Skin epidermis (tissue), 12 donors: ENCODE results near the gene LAMC3.

ENCODE experiments used
- H3K27ac ChIP-seq, 21 experiments: fragments of 200-600 bp; sonication (generic) in 11 of 21; one replicate each; pipeline ENCODE4 v1.5.0; 2020; ENCODE audit warnings: mild to moderate bottlenecking in 3 of 21, inconsistent platforms in 2 of 21, moderate library complexity in 2 of 21
- H3K4me3 ChIP-seq, 7 experiments: fragments of 200-600 bp; sonication (generic) in 2 of 7; one replicate each; pipeline ENCODE4 v1.5.0; 2020; ENCODE audit warnings: inconsistent platforms in 2 of 7, mild to moderate bottlenecking in 2 of 7, moderate library complexity in 1 of 7

LAMC3 gene

GRCh38 chr9:131036529-131037334 is 27.8 kb downstream of the LAMC3 start:
- H3K27ac ChIP-seq, result peak overlapping the region in 5 of 21 experiments; percentile 9 to 65 (median 22)

GRCh38 chr9:131037335-131038255 is 28.6 kb downstream of the LAMC3 start:
- no peak overlapping the region for H3K4me3 ChIP-seq
- peak overlapping the region in 5 of 21 experiments; percentile 9 to 65 (median 22) for H3K27ac ChIP-seq

More at GRCh38 chr9:131036529-131037334, 27.8 kb downstream of the LAMC3 start:
- no peak overlapping the region for H3K4me3 ChIP-seq

DNA sequence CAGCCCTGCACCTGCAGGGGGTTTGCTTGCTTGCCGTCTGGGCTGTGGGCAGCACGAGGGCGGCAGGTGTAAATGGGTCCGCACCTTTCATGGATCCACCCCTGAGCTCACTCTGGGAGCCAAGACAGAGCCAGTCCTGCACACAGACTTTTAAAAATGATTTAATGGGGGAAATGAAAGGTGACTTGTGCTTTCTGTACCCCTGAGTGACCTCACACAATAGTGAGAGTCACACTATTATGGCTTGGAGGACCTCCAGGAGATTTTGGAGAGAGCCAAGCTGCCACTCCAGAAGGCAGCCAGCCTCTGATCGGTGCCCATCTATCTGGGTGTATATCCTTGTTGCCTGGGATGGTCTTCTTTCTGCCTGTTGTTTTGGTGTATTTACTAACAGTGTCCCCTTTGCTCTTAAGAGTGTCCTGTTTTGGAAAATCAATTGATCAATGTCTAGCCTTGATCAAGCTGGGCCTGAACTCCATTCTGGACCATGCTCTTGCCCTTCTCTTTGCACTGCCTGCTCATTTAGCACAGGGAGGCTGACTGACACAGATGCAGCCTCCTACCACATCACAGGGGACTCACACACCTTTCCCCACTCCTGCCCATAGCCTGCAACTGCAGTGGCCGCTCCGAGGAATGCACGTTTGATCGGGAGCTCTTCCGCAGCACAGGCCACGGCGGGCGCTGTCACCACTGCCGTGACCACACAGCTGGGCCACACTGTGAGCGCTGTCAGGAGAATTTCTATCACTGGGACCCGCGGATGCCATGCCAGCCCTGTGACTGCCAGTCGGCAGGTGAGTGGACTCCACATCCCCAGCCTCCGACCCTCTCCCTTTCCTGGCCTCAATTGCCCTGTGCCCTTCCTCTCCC is 29.5 kb downstream of the LAMC3 start:
- Histone ChIP-seq H3K4me3 (no peak overlapping the region), H3K27ac (no peak overlapping the region)

- Histone ChIP-seq H3K27ac (no peak overlapping the region), H3K4me3 (no peak overlapping the region)
These were observed 30.4 kb downstream of the LAMC3 start for GRCh38 chr9:131039129-131039954.

DNA sequence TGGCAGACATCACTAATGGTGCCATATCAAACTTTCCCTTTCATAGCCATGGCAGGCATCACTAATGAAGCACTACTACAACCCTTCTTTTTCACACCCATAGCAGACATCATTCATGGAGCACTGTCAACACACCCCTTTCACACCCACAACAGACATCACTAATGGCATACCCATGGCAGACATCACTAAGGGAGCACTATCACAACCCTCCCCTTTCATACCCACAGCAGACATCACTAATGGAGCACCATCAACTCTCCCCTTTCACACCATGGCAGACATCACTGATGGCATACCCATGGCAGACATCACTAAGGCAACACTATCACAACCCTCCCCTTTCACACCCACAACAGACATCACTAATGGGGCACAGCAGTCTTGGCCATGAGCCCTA is 33.7 kb downstream of the LAMC3 start:
- Histone ChIP-seq H3K27ac (no peak overlapping the region), H3K4me3 (no peak overlapping the region)

DNA sequence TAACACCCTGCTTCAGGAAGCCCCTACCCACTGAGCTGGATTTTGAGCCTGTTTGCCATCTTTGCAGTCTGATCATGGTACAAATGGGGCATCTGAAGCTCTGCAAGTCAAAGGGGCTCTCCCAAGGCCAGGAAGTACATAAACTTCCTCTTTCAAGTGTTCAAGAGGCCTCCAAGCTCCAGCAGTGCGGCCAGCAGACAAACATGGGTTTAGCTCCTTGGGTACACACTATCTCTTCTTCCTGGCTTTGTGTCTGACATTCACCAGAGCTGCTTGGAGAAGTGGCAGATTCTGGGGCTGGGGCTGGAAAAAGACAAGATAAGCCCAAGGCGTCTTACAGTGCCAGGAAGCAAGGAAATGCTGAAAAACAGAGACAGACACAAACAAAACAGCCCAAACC is 34.1 kb downstream of the LAMC3 start:
- no peak overlapping the region for H3K27ac ChIP-seq
- H3K4me3 ChIP-seq, result no peak overlapping the region

DNA sequence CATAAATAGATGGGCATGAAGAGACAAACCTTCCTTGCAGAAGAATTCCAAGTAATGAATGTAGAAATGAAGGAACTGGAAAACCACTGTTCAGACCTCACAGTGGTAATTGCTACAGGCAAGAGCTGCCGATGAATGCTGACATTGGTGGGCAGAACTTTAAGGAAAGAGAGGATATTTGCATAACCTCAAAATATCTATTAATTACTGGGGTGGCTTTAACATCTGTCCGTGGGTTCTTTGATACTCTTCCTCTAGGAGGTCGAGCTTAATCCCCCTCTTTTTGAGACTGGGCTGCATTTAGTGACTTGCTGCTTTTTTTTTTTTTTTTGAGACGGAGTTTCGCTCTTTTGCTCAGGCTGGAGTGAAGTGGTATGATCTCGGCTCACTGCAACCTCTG is 34.7 kb downstream of the LAMC3 start:
- H3K4me3 ChIP-seq, result no peak overlapping the region
- no peak overlapping the region for H3K27ac ChIP-seq

DNA sequence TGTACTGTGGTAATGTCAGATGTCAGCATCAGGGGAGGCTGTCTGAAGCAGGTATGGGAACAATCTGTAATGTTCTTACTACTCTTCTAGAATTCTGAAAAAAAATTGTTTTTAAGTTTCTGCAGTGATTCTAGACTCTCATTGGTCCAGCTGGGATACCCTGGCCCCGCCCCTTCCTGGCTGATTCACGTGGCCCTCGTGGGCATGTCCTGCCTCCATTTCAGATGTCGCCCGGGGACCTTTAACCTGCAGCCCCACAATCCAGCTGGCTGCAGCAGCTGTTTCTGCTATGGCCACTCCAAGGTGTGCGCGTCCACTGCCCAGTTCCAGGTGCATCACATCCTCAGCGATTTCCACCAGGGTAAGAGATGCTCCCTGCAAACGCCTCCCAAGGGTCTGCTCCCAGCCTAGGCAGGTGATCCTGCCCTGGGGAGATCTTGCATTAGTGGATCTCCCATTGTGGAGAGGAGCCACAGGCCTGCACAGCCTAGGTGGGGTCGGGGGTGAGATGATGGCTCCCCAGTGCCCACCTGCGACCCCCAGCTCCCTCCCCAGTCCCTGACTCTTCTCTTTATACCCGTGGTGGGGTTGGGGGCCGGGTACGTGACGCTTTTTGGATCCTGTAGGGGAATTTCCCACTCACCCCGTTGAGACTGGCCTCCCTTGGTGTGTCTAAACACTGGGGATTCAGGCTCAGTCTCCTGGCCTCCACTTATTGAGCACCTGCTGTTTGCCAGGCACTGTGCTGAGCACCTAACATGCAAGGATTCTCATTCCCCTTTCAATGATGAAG is 36.5 kb downstream of the LAMC3 start:
- Histone ChIP-seq H3K27ac (no peak overlapping the region), H3K4me3 (no peak overlapping the region)

DNA sequence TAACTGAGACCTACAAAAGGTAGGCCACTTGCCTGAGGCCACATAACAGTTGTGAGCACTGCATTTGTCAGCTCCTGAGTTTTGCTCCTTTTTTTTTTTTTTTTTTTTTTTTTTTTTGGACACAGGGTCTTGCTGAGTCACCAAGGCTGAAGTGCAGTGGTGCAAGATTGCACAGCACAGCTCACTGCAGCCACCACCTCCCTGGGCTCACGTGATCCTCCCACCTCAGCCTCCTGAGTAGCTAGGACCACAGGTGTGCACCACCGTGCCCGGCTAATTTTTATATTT is 37.1 kb downstream of the LAMC3 start:
- H3K27ac ChIP-seq, result no peak overlapping the region
- no peak overlapping the region for H3K4me3 ChIP-seq

- Histone ChIP-seq H3K27ac (no peak overlapping the region), H3K4me3 (no peak overlapping the region)
These were observed 37.7 kb downstream of the LAMC3 start for GRCh38 chr9:131046581-131047202.

GRCh38 chr9:131048332-131048731 is 39.4 kb downstream of the LAMC3 start:
- Histone ChIP-seq H3K27ac (no peak overlapping the region), H3K4me3 (no peak overlapping the region)

- no peak overlapping the region for H3K27ac ChIP-seq
- no peak overlapping the region for H3K4me3 ChIP-seq
These were observed 39.8 kb downstream of the LAMC3 start for GRCh38 chr9:131048820-131049219.

DNA sequence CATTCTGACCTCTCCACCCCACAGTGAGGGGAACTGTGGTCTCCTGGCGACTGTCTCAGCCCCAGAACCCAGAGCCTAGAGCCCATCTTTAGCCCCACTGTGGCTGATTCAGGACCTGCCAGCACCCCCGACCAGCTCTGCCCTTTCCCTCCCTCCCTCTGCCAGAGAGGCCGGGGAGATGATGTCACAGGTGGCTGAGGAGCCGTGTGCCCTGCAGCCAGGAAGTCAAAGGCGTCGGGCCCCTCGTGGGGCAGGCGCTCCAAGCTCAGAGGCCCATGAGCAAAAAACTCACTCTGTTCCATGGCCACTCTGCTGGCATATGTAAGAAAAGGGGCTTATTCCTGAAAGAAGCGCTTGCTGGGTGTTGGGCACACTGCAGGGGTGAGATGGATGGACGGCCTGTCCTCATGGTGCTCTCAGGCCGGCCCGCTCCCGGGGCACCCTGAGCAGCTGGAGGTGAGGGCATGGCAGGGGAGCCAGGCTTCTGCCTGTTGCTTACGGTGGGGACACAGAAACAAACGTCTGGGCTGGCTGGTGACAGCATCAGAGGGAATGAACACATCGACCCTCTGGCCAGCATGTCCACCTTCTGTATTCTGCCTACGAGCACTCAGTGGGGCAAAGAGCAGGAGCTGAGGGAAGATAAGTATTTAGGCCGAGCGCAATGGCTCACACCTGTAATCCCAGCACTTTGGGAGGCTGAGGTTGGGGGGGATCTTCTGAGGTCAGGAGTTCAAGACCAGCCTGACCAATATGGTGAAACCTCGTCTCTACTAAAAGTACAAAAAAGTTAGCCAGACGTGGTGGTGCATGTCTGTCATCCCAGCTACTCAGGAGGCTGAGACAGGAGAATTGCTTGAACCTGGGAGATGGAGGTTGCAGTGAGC is 41.1 kb downstream of the LAMC3 start:
- no peak overlapping the region for H3K4me3 ChIP-seq
- no peak overlapping the region for H3K27ac ChIP-seq

DNA sequence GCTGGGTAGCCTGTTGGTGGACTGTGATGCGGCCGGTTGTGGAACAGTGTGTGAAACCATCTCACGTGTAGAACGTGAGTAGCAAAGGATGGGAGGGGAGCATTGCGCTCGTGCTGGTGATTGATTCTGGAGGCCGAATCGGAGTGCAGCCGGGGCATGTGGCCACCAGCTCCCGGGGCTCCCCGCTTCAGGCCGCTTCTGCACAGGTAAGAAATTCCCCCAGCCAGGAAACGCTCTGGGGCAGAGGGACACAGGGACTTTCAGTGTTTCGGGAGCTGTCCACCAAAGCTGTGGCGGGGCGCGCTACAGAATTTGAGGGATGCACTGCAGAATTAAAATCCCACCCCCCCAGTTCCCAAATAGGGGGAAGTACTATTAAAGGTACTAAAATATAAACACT is 41.9 kb downstream of the LAMC3 start:
- Histone ChIP-seq H3K4me3 (no peak overlapping the region), H3K27ac (no peak overlapping the region)

- peak overlapping the region in 1 of 21 experiments; percentile 44 for H3K27ac ChIP-seq
- H3K4me3 ChIP-seq, result no peak overlapping the region
These were observed 42.9 kb downstream of the LAMC3 start for GRCh38 chr9:131051592-131052517.

GRCh38 chr9:131053896-131054295 is 44.9 kb downstream of the LAMC3 start:
- Histone ChIP-seq H3K27ac (peak overlapping the region in 2 of 21 experiments; percentile 10 to 62), H3K4me3 (no peak overlapping the region)
